Measurements from ENCODE around the gene SET. TPM values are rescaled to one million over a fixed set of nuclear protein-coding genes. Genes with fewer than 3 reads are reported as not detected.

The SET gene
- total RNA-seq, 4 donors from 2014 or later = 143 to 156 (median 145) TPM

- no peak for TF ChIP-seq POLR2A (IDR thresholded peaks at IDR 0.05)
- no peak for TF ChIP-seq CTCF (IDR thresholded peaks at IDR 0.05)
- TF ChIP-seq EP300 (IDR thresholded peaks at IDR 0.05) = no peak
- Histone ChIP-seq H3K27ac (no peak overlapping the region), H3K9me3 (no peaks in the 10 kb centered on the region), H3K4me1 (peaks cover 0 to 22% (median 13%) of the 10 kb centered on the region in 4 donors), H3K36me3 (peaks cover 0 to 33% (median 0%) of the 10 kb centered on the region in 3 donors), H3K4me3 (no peak overlapping the region), H3K27me3 (no peaks in the 10 kb centered on the region)
- DNase-seq (ENCODE audit: low spot score in 2 of 2) = no peak
- WGBS, 2 donors = 84 to 86% methylated on average over 5 of the region's 5 CpGs
Measured at GRCh38 chr9:128727640-128728248, 38.7 kb downstream of the SET start.

GRCh38 chr9:128728298-128728697, 39.3 kb downstream of the SET start:
- H3K4me3 ChIP-seq = no peak overlapping the region
- no peaks in the 10 kb centered on the region for H3K27me3 ChIP-seq
- H3K36me3 ChIP-seq = peaks cover 0 to 39% (median 0%) of the 10 kb centered on the region in 3 donors
- no peaks in the 10 kb centered on the region for H3K9me3 ChIP-seq
- no peak overlapping the region for H3K27ac ChIP-seq
- no peak for DNase-seq (ENCODE audit: low spot score in 2 of 2)
- peaks cover 0 to 16% (median 12%) of the 10 kb centered on the region in 4 donors for H3K4me1 ChIP-seq
- TF ChIP-seq POLR2A (IDR thresholded peaks at IDR 0.05) = no peak
- no peak for TF ChIP-seq EP300 (IDR thresholded peaks at IDR 0.05)
- TF ChIP-seq CTCF (IDR thresholded peaks at IDR 0.05) = no peak
- 62 to 68% methylated on average over 7 of the region's 7 CpGs for WGBS, 2 donors

- Histone ChIP-seq H3K27ac (no peak overlapping the region), H3K4me1 (peaks cover 0 to 14% (median 8%) of the 10 kb centered on the region in 4 donors), H3K9me3 (no peaks in the 10 kb centered on the region), H3K27me3 (no peaks in the 10 kb centered on the region), H3K4me3 (no peak overlapping the region), H3K36me3 (peaks cover 0 to 41% (median 0%) of the 10 kb centered on the region in 3 donors)
- TF ChIP-seq EP300 (IDR thresholded peaks at IDR 0.05) = no peak
- no peak for TF ChIP-seq POLR2A (IDR thresholded peaks at IDR 0.05)
- no peak for TF ChIP-seq CTCF (IDR thresholded peaks at IDR 0.05)
- 69 to 70% methylated on average over 5 of the region's 5 CpGs for WGBS, 2 donors
- DNase-seq (ENCODE audit: low spot score in 2 of 2) = no peak
Measured at GRCh38 chr9:128729302-128729701, 40.3 kb downstream of the SET start.

GRCh38 chr9:128729766-128730517, 40.9 kb downstream of the SET start:
- Histone ChIP-seq H3K27me3 (no peaks in the 10 kb centered on the region), H3K27ac (no peak overlapping the region), H3K4me1 (peaks cover 0 to 7% (median 2%) of the 10 kb centered on the region in 4 donors), H3K4me3 (no peak overlapping the region), H3K9me3 (no peaks in the 10 kb centered on the region), H3K36me3 (peaks cover 0 to 48% (median 0%) of the 10 kb centered on the region in 3 donors)
- DNase-seq (ENCODE audit: low spot score in 2 of 2) = no peak
- WGBS, 2 donors = 74 to 80% methylated on average over 19 to 22 of the region's 27 CpGs
- no peak for TF ChIP-seq CTCF (IDR thresholded peaks at IDR 0.05)
- TF ChIP-seq POLR2A (IDR thresholded peaks at IDR 0.05) = no peak
- TF ChIP-seq EP300 (IDR thresholded peaks at IDR 0.05) = no peak

- no peak for DNase-seq (ENCODE audit: low spot score in 2 of 2)
- TF ChIP-seq CTCF (IDR thresholded peaks at IDR 0.05) = no peak
- no peak for TF ChIP-seq POLR2A (IDR thresholded peaks at IDR 0.05)
- TF ChIP-seq EP300 (IDR thresholded peaks at IDR 0.05) = no peak
- H3K27me3 ChIP-seq = no peaks in the 10 kb centered on the region
- H3K36me3 ChIP-seq = peaks cover 0 to 58% (median 0%) of the 10 kb centered on the region in 3 donors
- H3K4me1 ChIP-seq = peaks cover 0 to 4% (median 0%) of the 10 kb centered on the region in 4 donors
- WGBS, 2 donors = 78 to 84% methylated on average over 13 of the region's 13 CpGs
- no peaks in the 10 kb centered on the region for H3K9me3 ChIP-seq
- H3K27ac ChIP-seq = no peak overlapping the region
- no peak overlapping the region for H3K4me3 ChIP-seq
Measured at GRCh38 chr9:128731093-128731492, 42.1 kb downstream of the SET start.

Measured in tibial nerve (tissue), 4 donors.